Cardiac muscle cell (in vitro differentiated cells and primary cell): ENCODE measurements around the gene DCLK1. TPM values are rescaled to one million over a fixed set of nuclear protein-coding genes. Genes with fewer than 3 reads are reported as not detected.

Experiments
- DNase-seq, 2 donors: peaks; one replicate each; pipeline versions ENCODE4 v3.0.0 to v3.0.0-alpha.2; 2010 to 2017; ENCODE audit warnings: low read depth in 1 of 2, low spot score in 1 of 2
- H3K27ac ChIP-seq: fragments of 200-600 bp; sonication (generic); 2 replicates; pipeline ENCODE4 v1.5.1; 2016
- H3K27me3 ChIP-seq: fragments of 200-600 bp; sonication (generic); 2 replicates; pipeline ENCODE4 v1.6.0; 2016; ENCODE audit warnings: control low read depth
- H3K36me3 ChIP-seq: fragments of 200-600 bp; sonication (generic); 2 replicates; pipeline ENCODE4 v1.5.1; 2016; ENCODE audit warnings: control low read depth
- H3K4me1 ChIP-seq: fragments of 200-600 bp; sonication (generic); 2 replicates; pipeline ENCODE4 v1.8.1; 2017; ENCODE audit warnings: low read depth, mild to moderate bottlenecking, mixed run types
- H3K4me3 ChIP-seq: fragments of 200-600 bp; sonication (generic); 2 replicates; pipeline ENCODE4 v1.5.1; 2016; ENCODE audit warnings: mild to moderate bottlenecking
- H3K9me3 ChIP-seq: fragments of 200-600 bp; sonication (generic); 2 replicates; pipeline ENCODE4 v1.5.1; 2017; ENCODE audit warnings: low read depth, mild to moderate bottlenecking, control low read depth
- CTCF ChIP-seq: IDR thresholded peaks from 2 replicates; pipeline ENCODE4 v1.5.1; 2012; ENCODE audit warnings: low read depth, mild to moderate bottlenecking, low read length
- polyA plus RNA-seq: library from polyadenylated mRNA; unstranded; fragments of >200 nt; fragmentation: Nextera tagmentation; extraction: Ambion mirVana; gene quantifications from 2 replicates; pipeline ENCODE4 v1.2.1, GENCODE V29; 2016
- total RNA-seq: library from RNA; depleted of rRNA; stranded (reverse); fragments of >200 nt; gene quantifications from 2 replicates; pipeline ENCODE4 v1.2.3, GENCODE V29; 2016

Gene DCLK1
- total and polyA plus RNA-seq, 2 experiments from 2014 or later, result 0.09 TPM; not detected in 1

- peaks cover 49% of the 10 kb centered on the region for H3K27me3 ChIP-seq
- no peak overlapping the region for H3K27ac ChIP-seq
- H3K4me1 ChIP-seq, result no peaks in the 10 kb centered on the region
- TF ChIP-seq CTCF, result no peak
- H3K4me3 ChIP-seq, result no peak overlapping the region
- no peaks in the 10 kb centered on the region for H3K9me3 ChIP-seq
- H3K36me3 ChIP-seq, result no peaks in the 10 kb centered on the region
- no peak for DNase-seq
Observed at GRCh38 chr13:36126491-36126890, 4.7 kb downstream of the DCLK1 start.

GRCh38 chr13:36125841-36126240, 5.3 kb downstream of the DCLK1 start:
- H3K4me1 ChIP-seq, result no peaks in the 10 kb centered on the region
- no peak for DNase-seq
- no peaks in the 10 kb centered on the region for H3K36me3 ChIP-seq
- peaks cover 43% of the 10 kb centered on the region for H3K27me3 ChIP-seq
- no peak for TF ChIP-seq CTCF
- no peaks in the 10 kb centered on the region for H3K9me3 ChIP-seq
- H3K27ac ChIP-seq, result no peak overlapping the region
- no peak overlapping the region for H3K4me3 ChIP-seq

- no peak overlapping the region for H3K4me3 ChIP-seq
- DNase-seq, result peak in 1 of 2 donors; percentile 83
- no peaks in the 10 kb centered on the region for H3K9me3 ChIP-seq
- peaks cover 28% of the 10 kb centered on the region for H3K27me3 ChIP-seq
- H3K27ac ChIP-seq, result no peak overlapping the region
- H3K4me1 ChIP-seq, result no peaks in the 10 kb centered on the region
- no peaks in the 10 kb centered on the region for H3K36me3 ChIP-seq
- no peak for TF ChIP-seq CTCF
Observed at GRCh38 chr13:36124236-36124822, 6.9 kb downstream of the DCLK1 start.

- DNase-seq, result no peak
- Histone ChIP-seq H3K9me3 (no peaks in the 10 kb centered on the region), H3K36me3 (no peaks in the 10 kb centered on the region), H3K4me3 (no peak overlapping the region), H3K27ac (no peak overlapping the region), H3K27me3 (no peaks in the 10 kb centered on the region), H3K4me1 (no peaks in the 10 kb centered on the region)
- no peak for TF ChIP-seq CTCF
Observed at GRCh38 chr13:36115306-36115705, 15.9 kb downstream of the DCLK1 start.

GRCh38 chr13:36114233-36114632, 16.9 kb downstream of the DCLK1 start:
- H3K36me3 ChIP-seq, result no peaks in the 10 kb centered on the region
- no peaks in the 10 kb centered on the region for H3K4me1 ChIP-seq
- H3K4me3 ChIP-seq, result no peak overlapping the region
- H3K27me3 ChIP-seq, result no peaks in the 10 kb centered on the region
- DNase-seq, result no peak
- H3K27ac ChIP-seq, result no peak overlapping the region
- no peaks in the 10 kb centered on the region for H3K9me3 ChIP-seq
- TF ChIP-seq CTCF, result no peak

GRCh38 chr13:36108954-36109353, 22.2 kb downstream of the DCLK1 start:
- no peak for TF ChIP-seq CTCF
- H3K4me3 ChIP-seq, result no peak overlapping the region
- H3K27ac ChIP-seq, result no peak overlapping the region
- H3K4me1 ChIP-seq, result no peaks in the 10 kb centered on the region
- no peaks in the 10 kb centered on the region for H3K36me3 ChIP-seq
- DNase-seq, result no peak
- H3K9me3 ChIP-seq, result no peaks in the 10 kb centered on the region
- H3K27me3 ChIP-seq, result no peaks in the 10 kb centered on the region
